Subcutaneous adipose tissue (tissue), 4 donors: ENCODE data around the gene NEK2. TPM values are rescaled to one million over a fixed set of nuclear protein-coding genes. Genes with fewer than 3 reads are reported as not detected.

Experiments
- total RNA-seq, 4 donors: library from RNA; depleted of rRNA; stranded (reverse); fragments of >200 nt; gene quantifications; one replicate each; pipeline ENCODE4 v1.1.0, GENCODE V29; 2016
- TF ChIP-seq, protein P1 (sequence below): fragments of 450-650 bp; IDR thresholded peaks from one replicate; pipeline ENCODE4 v1.5.1; 2016; ENCODE audit warnings: low read depth, mild to moderate bottlenecking, control low read depth, antibody characterized with exemption, moderate library complexity

The NEK2 gene
- 1 to 10 TPM in 1 of 4 donors, under 1 TPM in 1, not detected in 2; 0.68 to 1.1 TPM for total RNA-seq

DNA sequence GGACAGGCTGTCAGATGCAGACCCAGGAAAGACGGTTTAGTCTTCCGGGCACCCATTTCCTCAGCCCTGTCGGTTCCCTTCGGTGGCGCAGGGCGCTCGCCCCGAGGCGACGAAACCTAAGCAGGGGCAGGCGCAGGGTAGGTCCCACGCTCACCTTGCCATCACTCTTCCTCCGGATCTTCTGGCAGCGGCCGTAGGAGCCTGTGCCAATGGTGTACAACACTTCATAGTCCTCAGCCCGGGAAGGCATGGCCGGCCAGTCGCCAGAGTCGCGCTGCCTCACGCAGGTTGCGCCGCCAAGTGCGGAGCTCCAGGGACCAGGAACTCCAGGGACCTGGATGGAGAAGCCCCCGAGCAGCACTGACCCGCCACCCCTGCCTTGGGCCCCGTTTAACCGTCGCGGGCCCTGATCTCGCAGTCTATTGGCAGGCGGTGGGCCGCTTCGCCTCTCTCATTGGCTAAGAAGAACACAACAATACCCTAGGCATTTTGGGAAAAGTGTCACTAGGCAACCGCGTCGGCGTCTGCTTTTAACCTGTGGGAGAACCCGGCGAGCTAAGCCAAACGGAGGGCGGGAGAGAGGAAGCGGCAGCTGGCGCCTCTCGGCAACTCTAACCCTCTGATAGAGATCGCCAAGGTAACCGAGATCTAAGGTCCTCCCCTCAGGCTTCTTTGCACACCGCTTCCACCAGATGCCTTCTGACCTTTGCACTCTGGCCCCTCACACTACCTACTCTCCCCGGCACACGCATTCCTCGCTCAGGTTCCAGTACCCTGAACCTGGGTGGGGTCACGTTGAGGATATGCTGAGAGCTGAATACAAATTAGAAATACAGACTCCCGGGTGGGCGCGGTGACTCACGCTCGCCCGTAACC, at the start of gene NEK2:
NEK2 (minus strand) TSS at position 392 of the 876 bp plus-strand sequence; CDS start at position 250, 142 bp downstream.
- TF ChIP-seq, protein P1, sequence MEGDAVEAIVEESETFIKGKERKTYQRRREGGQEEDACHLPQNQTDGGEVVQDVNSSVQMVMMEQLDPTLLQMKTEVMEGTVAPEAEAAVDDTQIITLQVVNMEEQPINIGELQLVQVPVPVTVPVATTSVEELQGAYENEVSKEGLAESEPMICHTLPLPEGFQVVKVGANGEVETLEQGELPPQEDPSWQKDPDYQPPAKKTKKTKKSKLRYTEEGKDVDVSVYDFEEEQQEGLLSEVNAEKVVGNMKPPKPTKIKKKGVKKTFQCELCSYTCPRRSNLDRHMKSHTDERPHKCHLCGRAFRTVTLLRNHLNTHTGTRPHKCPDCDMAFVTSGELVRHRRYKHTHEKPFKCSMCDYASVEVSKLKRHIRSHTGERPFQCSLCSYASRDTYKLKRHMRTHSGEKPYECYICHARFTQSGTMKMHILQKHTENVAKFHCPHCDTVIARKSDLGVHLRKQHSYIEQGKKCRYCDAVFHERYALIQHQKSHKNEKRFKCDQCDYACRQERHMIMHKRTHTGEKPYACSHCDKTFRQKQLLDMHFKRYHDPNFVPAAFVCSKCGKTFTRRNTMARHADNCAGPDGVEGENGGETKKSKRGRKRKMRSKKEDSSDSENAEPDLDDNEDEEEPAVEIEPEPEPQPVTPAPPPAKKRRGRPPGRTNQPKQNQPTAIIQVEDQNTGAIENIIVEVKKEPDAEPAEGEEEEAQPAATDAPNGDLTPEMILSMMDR, result no peak

DNA sequence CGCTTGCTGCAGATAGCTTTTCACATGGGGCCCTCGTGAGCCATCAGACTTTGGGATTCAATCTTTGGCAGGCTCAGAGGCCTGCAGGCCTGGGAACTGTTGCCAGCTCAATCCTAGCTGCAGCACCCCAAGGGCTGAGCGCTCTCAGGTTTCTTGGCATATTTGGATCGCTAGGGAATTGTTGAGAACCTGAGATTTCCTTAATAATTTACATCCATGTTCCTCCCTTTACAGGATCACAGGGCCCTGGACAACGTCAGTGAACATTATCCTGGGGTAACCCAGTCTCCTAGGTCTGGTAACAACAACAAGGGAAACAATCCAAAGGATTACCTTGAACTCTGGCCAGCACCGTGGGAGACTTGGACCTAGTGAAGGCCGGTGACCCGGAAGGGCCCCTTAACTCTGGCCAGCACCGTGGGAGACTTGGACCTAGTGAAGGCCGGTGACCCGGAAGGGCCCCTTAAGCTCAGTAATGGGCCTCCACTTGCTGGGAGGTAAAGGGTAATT, 49.3 kb upstream of the NEK2 start:
- TF ChIP-seq, protein P1, result no peak

DNA sequence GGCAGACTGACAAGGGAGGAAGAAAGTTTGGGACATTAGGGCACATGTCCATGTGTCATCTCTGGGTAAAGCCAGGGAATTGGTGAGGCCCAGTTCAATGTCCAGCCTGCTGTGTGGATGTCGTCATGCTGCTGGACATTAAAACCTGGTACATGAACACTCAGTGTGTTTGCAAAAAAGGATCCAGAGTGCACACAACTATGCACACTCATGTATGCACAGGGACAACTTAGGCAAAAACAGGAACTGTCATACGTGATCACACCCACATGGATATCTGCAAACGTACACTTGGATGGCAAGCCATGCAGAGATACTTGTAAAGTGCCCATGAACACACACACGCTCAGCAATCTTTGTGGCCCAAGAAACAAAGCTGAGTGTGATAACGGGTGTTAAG, 47.9 kb upstream of the NEK2 start:
- TF ChIP-seq, protein P1, result no peak

DNA sequence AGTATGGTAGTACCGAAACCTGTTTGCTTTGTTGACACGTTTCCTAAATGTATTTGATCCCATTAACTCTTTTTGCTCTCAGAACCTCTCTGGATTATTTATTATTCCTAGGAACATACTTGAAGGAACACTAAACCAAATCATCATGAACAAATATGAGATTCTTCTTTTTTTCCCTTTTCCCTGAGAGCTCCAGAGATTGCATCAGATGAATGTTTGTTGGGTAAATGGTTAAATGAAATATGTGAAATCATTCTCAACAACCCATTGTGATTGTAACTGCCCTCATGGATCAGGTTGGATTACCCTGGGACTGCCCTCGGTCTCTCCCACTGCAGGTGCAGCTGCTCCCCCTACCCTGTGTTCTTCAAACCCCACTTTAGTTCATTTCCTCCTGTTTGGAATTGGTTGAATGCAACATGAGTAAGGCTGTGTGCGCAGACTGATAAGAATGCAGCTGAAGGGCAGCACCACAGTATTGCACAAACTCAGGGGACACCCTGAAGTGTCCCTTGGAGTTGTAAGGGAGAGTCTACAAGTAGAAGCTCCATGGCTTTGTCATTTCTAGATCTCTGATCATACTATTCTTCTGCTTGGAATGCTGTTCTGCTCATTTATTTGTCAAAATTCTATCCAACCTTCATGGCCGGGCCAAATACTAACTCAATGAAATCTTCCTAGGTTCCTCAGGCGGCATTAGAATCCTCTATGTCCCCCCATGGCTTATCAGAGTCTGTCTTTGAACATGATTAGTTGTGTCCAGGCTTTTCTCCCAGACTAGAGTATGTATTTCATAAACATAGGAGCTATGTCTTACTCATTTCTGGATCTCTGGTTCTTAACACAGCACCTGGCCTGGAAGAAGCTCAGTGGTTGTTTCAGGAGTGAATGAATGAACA, 47.1 kb upstream of the NEK2 start:
- TF ChIP-seq, protein P1, result no peak

DNA sequence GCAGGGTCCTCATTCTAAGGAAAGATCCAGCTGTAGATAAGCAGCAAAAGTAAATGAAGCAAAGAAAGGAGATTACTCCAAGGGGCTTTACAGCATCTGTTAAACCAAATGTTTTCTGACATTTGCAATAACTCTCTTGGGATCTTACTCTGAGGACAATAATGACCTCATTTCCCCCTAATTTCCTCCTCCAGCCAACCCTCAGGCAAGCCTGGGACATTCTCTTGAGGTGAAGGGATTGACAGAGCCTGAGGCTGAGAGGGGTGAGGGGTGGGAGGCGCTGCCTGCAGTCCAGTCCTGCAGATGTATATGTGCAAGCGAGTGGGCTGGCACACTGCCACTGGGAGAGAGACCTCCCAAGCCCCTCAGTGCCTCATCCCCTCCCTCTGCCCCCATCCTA, 40.5 kb upstream of the NEK2 start:
- TF ChIP-seq, protein P1, result no peak

DNA sequence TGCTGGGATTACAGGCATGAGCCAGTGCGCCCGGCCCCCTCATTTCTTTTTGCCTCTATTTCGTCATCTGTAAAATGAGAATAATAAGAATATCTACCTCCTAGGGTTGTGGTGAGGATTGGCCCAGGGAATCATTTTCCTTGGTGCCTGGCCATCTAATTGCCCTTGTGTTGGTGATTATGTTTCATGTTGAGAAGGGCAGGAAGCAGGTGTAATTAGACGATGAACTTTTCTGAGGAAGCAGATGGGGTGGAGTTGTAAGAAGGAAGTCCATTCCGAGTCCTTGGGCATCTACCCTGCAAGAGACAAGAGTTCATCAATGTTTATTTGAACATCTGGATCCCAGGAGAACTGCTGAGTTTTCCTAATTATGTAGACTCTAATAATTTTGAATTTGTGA, 38.7 kb upstream of the NEK2 start:
- TF ChIP-seq, protein P1, result no peak

DNA sequence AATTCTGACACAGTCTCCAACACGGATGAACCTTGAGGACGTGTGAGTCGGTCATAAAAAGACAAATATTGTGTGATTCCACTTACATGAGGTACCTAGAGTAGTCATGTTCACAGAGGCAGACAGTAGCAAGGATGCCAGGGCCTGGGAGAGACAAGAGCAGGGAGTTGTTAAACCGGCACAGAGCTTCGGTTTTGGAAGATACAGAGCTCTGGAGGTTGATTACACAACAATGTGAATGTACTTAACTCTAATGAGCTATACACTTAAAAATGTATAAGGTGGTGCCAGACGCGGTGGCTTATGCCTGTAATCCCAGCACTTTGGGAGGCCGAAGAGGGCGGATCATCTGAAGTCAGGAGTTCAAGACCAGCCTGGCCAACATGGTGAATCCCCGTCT, 37.8 kb upstream of the NEK2 start:
- TF ChIP-seq, protein P1, result no peak
